HG02610 (cell line): ENCODE measurements around the gene POR.

ENCODE experiments used
- ATAC-seq: cut with Tn5 transposase; IDR thresholded peaks from one replicate; pipeline ENCODE4 v1.9.1; 2021; ENCODE audit warnings: mild to moderate bottlenecking, moderate library complexity; ENCODE audit not compliant: unreplicated experiment

Gene POR

GRCh38 chr7:75971309-75971960 is 56.5 kb downstream of the POR start:
- no peak for ATAC-seq

DNA sequence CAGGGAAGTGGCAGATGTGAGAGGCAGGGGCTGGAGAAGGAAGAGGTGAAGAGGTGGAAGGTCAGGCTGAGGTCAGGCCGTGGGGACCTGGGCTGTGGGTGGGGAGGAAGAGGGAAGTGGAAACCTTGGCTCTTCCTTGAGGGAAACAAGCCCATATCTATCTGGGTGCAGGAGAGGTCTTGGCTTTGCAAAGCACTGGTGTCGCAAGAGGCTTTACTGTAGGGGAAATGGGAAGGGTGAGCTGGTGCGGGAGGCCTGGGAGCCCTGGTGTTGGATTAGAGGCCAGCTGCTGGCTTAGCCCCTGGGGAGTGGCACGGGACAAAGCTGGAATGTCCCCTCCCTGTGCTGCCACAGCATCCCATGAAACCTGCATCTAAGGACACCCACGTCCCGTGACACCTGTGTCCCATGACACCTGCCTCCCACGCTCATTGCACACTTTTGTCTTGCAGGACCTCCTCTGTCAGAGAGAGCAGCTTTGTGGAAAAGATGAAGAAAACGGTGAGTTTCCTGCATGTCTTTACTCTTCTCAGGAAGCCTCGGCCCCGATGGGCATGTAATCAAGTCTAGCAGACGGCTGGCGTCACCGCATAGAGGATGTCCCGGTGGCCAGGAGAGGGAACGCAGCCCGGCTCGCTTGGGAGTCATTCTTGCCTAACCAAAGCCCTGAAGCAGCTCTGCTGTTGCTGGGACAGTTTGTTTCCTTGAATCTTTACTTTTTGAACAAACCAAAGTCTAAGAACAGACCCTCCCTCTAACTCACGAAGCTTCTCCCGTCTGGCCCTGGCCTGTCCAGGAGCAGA is 57.2 kb downstream of the POR start:
- ATAC-seq: no peak

DNA sequence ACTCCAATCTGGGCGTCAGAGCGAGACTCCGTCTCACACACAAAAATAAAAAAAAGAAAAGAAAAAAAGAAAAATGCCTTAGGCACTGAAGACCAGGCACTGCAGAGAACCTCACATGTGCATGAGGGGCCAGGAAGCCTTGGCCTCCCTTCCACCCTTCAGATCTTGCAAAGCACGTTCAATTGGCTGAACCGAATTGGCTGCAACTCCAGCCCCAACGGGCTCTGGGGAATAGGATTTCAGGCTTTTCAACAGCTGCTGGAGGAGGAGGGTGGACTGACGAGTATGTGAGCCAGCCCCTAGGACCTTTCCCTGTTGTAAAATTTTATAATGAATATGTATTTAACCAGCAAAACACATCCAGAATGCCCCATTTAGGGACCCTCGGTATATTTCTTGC is 62.8 kb downstream of the POR start:
- ATAC-seq: no peak

- ATAC-seq: no peak
These were observed 64.9 kb downstream of the POR start for GRCh38 chr7:75979759-75980429.

GRCh38 chr7:75980430-75981202 is 65.7 kb downstream of the POR start:
- no peak for ATAC-seq

DNA sequence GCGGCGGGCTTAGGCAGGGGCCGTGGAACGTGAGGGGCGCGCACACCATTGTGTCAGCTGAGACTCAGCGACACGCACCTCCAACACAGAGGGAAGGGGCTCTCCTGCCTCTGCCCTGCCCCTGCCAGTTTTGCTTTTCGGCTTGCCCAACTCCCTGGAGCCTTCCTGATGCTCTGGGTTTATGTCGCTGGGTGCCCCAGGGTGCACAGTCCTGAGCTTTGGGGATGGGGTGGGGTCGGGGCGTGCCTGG is 66.2 kb downstream of the POR start:
- no peak for ATAC-seq

DNA sequence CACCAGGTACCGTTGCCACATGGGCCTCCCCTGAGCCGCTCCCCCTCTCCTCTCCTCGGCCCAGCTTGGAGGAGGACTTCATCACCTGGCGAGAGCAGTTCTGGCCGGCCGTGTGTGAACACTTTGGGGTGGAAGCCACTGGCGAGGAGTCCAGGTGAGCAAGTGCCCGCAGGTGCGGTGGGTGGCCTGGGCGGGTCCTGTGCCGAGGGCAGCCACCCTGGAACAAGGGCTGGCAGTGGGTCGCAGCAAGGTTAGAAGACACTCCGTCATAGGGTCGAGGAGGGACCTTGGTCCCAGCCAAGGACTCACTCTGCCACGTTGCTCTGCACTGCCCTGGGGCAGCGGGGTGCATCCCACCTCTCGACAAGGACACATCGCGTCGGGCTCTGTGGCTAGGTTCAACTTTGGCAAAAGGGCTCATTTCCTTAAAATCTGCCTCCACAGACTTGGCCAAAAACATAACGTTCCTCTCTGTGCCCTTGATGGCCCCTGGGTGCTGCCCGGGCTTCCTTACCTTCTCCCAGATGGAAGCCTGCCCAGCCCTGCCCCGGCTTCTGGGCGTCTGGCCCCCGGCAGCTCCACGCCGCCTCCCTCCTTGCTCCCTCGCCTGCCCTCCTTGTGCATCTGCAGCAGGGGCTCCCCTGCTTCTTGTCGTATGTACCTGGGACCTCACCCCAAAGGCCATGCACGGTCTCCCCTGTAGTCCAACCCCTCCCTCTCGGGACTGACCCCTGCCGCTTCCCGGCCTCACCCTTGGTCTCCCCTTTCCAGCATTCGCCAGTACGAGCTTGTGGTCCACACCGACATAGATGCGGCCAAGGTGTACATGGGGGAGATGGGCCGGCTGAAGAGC is 66.7 kb downstream of the POR start:
- ATAC-seq: no peak

DNA sequence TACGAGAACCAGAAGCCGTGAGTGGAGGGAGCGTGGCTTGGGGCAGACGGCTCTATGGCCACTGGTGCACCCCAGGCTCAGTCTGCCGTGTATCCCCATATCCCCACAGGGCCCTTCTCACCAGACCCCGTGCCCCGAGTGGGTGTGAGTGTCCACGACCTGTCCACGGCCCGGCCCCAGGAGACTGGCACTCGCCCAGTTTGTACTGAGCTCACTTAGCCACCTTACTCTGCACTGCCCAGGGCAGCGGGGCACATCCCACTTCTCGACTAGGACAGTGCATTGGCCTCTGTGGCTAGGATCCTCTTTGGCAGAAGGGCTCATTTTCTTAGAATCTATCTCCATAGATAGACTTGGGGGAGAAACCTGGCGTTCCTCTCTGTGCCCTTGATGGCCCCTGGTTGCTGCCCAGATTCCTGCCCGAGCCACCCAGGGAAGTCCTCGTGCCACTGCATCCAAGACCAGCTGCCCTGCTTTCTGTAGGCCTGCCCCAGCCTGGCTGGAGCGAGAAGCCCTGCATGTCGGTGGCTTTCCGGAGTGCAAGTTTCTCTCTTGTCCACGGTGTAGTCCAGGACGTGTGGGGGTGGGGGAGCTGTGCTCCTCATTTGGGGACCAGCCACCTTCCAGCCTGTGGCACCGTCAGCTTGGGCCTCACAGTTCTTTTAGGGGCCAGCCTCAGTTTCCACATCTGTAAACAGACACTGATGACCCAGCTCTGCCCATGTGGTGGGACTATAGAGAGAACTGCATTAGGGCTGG is 67.5 kb downstream of the POR start:
- no peak for ATAC-seq

GRCh38 chr7:75983471-75984129 is 68.6 kb downstream of the POR start:
- no peak for ATAC-seq

- no peak for ATAC-seq
These were observed 69.4 kb downstream of the POR start for GRCh38 chr7:75984130-75985008.

- ATAC-seq: no peak
These were observed 70.1 kb downstream of the POR start for GRCh38 chr7:75985009-75985517.

DNA sequence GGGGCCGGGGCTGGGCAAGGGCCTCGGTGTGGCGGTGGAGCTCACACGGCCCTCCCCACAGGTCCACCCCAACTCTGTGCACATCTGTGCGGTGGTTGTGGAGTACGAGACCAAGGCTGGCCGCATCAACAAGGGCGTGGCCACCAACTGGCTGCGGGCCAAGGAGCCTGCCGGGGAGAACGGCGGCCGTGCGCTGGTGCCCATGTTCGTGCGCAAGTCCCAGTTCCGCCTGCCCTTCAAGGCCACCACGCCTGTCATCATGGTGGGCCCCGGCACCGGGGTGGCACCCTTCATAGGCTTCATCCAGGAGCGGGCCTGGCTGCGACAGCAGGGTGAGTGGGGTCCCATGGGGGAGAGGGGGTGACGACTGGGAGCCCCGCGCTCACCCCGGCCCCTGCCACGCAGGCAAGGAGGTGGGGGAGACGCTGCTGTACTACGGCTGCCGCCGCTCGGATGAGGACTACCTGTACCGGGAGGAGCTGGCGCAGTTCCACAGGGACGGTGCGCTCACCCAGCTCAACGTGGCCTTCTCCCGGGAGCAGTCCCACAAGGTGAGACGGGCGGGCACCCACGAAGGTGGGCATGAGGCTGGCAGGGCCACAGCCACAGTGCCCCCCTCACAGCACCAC is 70.7 kb downstream of the POR start:
- no peak for ATAC-seq

- no peak for ATAC-seq
These were observed 71.3 kb downstream of the POR start for GRCh38 chr7:75986147-75986781.

DNA sequence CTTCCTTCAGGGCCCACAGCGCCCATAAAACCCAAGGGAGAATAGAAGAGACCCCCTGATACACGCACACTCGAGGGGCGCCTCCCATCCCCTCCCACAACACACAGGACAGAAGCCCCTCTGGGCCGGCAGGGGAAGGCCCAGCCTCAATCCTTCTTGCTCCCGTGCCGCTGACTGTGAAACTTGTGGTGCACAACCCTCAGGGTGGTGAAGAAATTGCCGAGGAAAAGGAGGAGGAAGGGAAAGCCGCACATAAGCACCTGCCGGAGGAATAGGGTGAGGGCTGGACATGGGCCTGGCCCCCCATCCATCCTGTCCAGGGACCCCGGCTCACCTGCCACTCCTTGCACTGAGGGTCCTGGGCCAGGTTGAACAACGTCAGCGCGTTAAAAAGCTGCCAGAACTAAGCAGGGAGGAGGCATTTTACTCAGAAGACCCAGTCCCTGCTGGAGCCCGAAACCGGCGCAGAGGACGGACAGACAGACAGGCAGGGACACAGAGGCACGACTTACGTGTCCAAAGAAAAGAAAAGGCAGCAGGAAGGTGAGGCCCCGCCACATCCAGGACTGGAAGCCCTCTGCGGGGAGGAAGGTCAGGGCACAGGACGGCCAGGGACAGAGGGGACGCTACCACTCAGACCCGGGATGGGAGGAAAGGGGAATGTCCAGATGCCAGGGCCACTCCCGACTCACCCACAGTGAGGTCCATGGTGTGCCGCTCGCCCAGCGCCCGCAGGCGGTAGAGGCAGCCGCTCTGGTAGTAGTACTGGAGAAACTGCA is 72.3 kb downstream of the POR start:
- no peak for ATAC-seq

DNA sequence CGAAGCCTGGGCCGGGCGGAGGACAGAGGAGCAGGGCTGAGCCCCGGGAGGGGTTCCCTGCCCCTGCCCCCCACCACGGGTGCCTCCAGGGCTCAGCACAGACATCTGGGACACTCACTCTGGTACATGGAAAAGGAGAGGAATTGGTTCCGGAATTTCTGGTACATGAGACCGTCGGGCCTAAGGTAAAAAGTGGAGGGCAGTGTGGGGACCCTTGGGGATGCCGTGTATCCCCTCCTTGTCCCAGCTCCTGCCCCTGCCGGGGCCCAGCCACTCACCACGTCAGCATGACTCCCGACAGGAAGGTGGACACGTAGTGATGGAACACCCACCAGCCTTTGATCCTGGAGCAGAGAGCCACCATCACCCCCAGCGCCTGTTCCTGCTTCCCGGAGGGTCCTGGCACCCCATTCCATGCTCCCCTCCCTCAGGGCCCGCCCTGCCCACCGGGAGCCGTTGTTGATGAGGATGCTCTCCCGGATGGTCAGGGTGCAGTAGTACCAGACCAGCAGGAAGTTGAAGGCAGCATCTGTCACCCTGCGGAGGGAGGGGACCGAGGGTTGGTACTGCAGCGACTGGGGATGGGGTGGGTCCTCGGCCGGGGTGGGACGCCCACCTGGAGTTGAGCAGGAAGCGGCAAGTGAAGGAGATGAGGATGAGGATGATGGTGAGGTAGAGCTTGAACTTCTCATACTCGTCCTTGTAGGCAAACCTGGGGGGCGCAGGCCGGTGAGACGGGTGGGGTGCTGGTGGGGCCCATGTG is 73.0 kb downstream of the POR start:
- no peak for ATAC-seq
